ENCODE results near the gene MT1X.
"Not testable (repeated sequence)": the region's sequence is repeated elsewhere in the genome, so short reads cannot be mapped to it uniquely, and the experiment has no call there.

Gene MT1X

DNA sequence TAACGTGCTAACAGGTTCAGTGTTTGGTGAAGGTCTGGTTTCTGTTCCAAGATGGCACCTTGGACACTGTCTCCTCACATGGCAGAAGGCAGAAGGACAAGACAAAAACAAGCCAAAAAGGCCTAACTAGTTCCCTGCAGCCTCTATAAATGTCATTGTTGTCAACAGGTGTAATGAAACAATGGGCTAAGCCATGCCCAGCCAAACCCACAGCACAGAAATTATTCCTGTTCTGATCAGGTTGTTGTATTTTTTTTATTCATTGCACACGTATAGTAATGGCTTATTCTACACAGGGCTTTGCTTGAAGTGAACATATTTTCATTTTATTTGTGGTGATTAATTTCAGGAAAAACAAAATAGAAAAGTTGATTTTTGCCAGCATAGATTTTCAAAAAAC lies 31.5 kb downstream of the MT1X start:
- no peak for DNase-seq

DNA sequence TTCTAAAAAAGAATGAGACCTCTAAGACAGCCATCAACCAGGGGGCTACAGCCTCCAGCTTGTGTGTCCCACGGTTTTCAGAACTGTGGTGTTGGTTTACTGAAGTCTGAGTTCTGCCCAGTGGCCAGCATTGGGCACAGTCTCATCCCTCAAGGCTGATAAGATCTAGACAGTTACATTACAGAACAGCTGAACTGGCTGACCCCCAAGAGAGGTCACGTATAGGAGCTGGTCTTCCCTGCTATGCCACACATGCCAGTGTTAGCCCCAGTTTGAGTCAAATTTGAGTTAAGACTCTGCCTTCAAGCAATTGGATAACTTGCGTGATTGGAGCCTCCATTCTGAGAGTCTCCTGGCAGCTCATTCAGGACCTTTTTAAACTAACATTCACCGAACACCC lies 32.9 kb downstream of the MT1X start:
- no peak for DNase-seq

DNA sequence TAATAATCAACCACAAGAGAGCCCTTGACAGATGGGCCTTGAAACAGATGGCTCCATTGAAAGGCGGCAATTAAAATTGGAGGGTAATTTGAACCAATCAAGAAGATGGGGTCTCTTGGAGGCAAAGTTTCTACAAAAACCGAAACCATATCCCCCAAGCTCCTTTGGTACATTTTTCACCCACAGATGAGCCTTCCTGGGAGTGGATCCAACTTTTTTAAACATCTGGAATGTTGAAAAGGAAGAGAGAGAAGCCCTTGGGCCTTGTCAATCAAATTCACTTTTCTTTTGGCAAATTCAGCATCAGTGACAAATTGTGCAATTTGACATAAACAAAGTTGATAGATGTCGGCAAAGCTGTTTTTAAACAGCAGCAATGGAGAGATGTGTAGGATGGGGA lies 34.5 kb downstream of the MT1X start:
- no peak for DNase-seq

DNA sequence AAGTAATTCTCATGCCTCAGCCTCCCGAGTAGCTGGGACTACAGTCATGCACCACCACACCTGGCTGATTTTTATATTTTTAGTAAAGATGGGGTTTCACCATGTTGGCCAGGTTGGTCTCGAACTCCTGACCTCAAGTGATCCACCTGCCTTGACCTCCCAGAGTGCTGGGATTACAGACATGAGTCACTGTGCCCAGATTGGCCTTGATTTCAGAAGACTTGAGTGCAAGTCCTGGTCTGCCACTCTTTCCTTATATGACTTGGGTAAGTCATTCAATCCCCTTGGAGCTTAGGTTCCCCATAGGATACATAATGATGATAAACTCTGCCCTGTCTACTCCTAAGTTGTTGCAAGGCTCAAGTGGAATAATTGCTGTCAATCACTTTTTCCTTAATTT lies 35.3 kb downstream of the MT1X start:
- DNase-seq = not testable (repeated sequence)

DNA sequence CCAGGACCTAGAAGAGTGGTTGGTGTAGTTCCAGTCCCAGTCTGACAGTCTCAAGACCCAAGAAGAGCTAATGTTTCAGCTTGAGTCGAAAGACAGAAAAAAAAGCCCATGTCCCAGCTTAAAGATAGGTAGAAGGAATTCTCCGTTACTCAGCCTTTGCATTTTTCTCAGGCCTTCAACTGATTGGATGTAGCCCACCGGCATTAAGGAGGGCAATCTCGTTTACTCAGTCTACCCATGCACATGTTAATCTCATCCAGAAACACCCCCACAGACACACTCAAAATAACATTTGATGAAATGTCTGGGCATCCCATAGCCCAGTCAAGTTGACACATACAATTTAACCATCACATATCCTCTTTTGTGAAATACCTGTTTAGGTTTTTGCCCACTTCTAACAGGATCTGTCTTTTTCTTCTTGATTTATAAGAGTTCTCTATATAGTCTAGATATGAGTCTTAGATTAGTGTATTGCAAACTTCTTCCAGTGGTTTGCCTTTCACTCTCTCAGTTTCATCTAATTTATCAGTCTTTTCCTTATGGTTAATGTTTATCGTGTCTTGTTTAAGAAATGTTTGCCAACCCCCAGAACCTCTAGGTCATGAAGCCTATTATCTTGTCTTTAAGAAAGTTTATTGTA lies 40.1 kb downstream of the MT1X start:
- no peak for DNase-seq

DNA sequence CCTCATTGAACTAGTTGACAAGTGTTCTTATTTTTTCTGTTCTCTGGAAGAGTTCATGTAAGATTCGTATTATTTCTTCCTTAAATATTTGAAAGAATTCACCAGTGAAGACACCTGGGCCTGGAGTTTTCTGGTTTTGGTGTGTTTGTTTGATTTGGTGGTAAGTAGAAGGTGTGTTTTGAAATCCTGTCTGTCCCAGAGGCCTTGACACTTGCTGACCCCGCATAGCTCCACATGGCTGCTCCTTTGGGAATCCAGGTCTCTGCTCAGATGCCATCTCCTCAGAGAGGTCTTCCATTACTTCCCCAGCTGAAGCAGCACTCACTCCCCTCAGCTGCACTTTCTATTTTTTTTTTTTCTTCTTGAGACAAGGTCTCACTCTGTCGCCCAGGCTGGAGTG lies 41.9 kb downstream of the MT1X start:
- no peak for DNase-seq

DNA sequence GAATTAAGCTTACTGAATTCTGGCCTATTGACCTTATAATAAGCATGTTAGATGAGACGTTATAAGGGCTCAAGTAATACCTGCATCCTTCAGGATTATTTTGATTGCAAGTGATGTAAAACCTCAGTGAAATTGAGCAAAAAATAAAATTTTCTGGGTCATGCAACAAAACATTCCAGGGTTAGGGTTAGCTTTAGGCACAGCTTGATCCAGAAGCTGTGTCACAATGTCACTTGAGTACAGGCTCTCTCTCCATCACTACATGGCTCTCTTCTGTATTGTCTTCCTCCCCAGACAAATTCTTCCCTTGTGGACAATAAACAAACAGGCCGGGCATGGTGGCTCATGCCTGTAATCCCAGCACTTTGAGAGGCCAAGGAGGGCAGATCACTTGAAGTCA lies 44.0 kb downstream of the MT1X start:
- no peak for DNase-seq

DNA sequence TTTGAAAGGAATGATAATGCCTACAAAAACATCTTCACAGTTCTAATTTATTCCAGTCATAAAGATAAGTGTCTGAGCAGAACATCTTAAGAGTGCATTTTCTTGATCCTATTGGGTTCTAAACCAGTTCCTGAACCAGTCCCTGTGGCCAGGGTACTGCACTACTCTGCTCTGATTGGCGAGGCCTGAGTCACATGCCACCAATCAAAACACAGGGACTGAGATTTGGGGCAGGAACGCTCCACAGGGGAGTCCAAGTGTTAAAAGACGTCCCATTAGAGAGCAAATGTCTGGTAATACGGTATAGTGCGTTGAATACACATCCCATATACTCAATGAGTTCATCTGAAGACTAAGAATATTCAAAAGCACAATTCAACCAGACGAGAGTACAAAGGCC lies 44.7 kb downstream of the MT1X start:
- DNase-seq = no peak

DNA sequence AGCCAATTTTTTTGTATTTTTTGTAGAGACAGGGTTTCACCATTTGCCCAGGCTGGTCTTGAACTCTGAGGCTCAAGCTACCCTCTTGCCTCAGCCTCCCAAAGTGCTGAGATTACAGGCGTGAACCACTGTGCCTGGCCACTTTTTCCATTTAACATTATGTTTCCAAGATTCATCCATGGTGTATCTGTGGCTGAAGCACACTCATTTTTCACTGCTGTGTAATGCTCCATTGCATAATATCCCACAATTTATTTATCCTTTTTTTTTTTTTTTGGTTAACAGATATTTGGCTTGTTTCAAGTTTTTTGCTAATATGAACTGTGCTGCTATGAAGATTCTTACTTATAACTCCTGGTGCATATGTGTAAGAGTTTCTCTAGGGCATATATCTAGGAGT lies 45.8 kb downstream of the MT1X start:
- no peak for DNase-seq

DNA sequence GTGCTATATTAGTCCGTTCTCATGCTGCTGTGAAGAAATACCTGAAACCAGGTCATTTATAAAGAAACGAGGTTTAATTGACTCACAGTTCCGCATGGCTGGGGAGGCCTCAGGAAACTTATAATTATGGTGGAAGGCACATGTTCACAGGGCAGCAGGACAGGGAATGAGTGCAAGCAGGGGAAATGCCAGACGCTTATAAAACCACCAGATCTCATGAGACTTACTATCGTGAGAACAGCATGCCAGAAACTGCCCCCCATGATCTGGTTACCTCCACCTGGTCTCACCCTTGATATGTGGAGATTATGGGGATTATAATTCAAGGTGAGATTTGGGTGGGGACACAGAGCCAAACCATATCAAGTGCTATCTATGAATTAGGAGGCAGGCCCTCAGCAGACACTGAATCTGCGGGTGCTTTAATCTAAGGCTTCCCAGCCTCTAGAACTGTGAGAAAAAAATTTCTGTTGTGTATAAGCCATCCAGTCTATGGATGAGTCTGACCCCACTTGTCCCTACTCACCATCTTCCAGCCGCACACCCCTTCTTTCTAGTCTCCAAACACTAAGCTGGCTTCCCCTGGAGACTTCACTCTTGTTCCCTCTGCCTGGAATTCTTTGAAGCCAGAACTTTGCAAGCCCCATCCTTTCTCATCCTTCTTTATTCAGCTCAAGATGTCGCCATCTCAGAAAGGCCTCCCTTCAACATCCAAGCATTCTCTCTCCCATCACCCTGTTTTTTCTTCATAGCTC lies 46.9 kb downstream of the MT1X start:
- no peak for DNase-seq

DNA sequence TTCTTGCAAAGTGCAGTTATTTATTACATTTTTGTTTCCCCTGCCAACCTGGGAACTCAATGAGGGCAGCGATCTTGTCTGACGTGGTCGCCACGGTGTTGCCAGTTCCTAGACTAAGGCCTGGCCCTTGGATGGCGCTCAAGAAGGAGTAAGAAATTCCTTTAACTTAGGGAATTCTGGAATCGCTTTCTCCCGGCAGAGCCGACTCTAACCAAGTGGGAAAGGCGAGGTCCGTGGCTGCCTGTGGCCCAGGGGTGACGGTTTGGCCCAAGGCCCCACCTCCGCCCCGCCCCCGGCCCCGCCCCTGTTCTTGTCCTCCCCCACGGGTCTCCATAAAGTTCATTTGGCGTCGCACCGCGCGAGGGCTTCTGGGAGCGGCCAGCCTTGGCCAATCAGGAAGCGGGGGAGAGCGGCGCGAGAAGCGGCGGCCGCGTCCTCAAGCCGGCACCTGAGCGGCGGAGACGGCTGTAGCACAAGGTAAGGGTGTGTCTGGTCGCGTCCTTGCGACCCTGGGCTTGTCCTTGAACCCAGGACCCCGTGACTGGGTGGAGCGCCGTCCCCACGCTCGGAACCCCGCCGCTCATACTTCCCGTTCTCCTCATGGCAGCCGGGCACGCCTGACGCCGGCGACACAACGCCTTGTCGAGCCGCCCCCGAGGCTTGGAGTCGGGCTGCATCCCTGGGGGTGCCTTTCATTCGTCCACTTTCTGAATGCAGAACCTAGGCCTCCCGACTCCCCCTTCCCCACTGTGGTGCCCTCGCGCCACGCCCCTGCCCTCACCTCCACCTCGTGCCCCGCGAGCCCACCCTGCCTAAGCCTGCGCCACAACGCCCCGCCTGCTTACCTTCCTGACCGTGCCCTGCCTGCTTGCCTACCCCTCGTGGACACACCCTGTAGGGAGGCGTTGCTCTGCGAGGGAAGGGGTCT lies 47.7 kb downstream of the MT1X start, which contains the start of gene NUP93:
Gene NUP93 (plus strand): TSS at position 395 of the 928 bp plus-strand sequence. CDS start 18,119 bp downstream, outside the sequence.
- peak; percentile 20 for DNase-seq

DNA sequence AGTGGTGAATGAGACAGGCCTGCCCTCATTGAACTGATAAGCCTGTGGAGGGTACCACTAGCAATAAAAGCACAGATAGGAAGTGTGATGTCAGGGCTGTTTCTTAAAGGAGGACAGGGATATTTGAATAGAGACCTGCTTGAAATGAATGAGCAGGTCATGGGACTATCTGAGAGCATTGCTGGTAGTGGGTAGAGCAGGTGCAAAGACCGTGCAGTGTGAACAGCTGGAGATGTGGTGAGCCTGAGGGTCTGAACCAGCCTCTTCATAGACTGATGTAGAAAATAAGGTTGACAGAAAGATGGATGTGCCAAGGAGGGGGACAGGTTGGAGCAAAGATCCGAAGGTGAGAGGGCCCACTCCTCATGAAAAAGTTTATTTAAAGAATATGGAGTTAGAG lies 50.1 kb downstream of the MT1X start:
- no peak for DNase-seq

DNA sequence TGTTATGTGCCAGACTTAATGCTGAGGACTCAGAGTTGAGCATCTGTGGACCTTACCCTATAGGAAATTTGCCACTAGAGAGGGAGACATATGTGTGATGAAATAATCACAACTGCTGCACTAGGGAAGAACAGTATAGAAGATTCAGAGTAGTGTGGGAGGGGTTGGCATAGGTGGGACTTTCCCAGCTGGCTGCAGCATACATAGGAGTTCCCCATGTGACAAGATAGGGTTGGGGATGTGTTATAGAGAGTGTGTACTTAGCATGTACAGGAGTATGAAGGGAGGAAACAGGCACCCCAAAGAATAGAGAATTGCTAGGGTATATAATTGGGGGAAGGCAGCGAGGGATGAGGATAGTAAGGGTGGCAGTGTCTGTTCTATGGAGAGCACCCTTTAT lies 50.6 kb downstream of the MT1X start:
- no peak for DNase-seq
